Type B pancreatic cell (in vitro differentiated cells): ENCODE data around the gene BTBD9. TPM values are rescaled to one million over a fixed set of nuclear protein-coding genes. Genes with fewer than 3 reads are reported as not detected.

ENCODE experiments used
- DNase-seq: peaks from one replicate; pipeline ENCODE4 v3.0.0; 2021; ENCODE audit warnings: mixed read lengths; ENCODE audit not compliant: unreplicated experiment; ENCODE audit errors: extremely low spot score
- H3K27ac Mint-ChIP-seq: 2 replicates; pipeline ENCODE4 v1.8.0; 2021; ENCODE audit warnings: mild to moderate bottlenecking, mixed read lengths
- H3K27me3 Mint-ChIP-seq: 2 replicates; pipeline ENCODE4 v1.8.0; 2021; ENCODE audit warnings: mixed read lengths
- H3K36me3 Mint-ChIP-seq: 2 replicates; pipeline ENCODE4 v1.8.0; 2021; ENCODE audit warnings: mixed read lengths
- H3K4me1 Mint-ChIP-seq: one replicate; pipeline ENCODE4 v1.8.0; 2021; ENCODE audit warnings: mixed read lengths; ENCODE audit not compliant: unreplicated experiment
- H3K4me3 Mint-ChIP-seq: 2 replicates; pipeline ENCODE4 v1.8.0; 2021; ENCODE audit warnings: mild to moderate bottlenecking, mixed read lengths
- H3K9me3 Mint-ChIP-seq: 2 replicates; pipeline ENCODE4 v1.8.0; 2021; ENCODE audit warnings: mixed read lengths
- CTCF ChIP-seq: fragments of 200-600 bp; sonication (generic); conservative IDR thresholded peaks from 2 replicates; pipeline ENCODE4 v1.5.0; 2021; ENCODE audit warnings: antibody characterized with exemption, mild to moderate bottlenecking
- total RNA-seq: library from RNA; stranded (reverse); gene quantifications from 2 replicates; pipeline ENCODE4 v1.2.1, GENCODE V29; 2021; ENCODE audit warnings: low replicate concordance

BTBD9 gene
- total RNA-seq, 1 donor from 2014 or later, result 14.9 TPM

GRCh38 chr6:38151580-38152500 is 487.9 kb downstream of the BTBD9 start:
- TF ChIP-seq CTCF, result no peak
- Mint-ChIP-seq H3K9me3 (no peaks in the 10 kb centered on the region), H3K27me3 (no peaks in the 10 kb centered on the region), H3K27ac (no peak overlapping the region), H3K4me3 (no peak overlapping the region), H3K4me1 (peaks cover 32% of the 10 kb centered on the region), H3K36me3 (peaks cover 6% of the 10 kb centered on the region)
- peak; percentile 44 for DNase-seq

- Mint-ChIP-seq H3K27me3 (no peaks in the 10 kb centered on the region), H3K36me3 (peaks cover 6% of the 10 kb centered on the region), H3K4me1 (peaks cover 41% of the 10 kb centered on the region), H3K9me3 (no peaks in the 10 kb centered on the region), H3K4me3 (no peak overlapping the region), H3K27ac (no peak overlapping the region)
- no peak for TF ChIP-seq CTCF
- no peak for DNase-seq
Observed at GRCh38 chr6:38150681-38151296, 488.9 kb downstream of the BTBD9 start.

GRCh38 chr6:38150021-38150420 is 489.7 kb downstream of the BTBD9 start:
- Mint-ChIP-seq H3K4me3 (no peak overlapping the region), H3K9me3 (no peaks in the 10 kb centered on the region), H3K36me3 (peaks cover 6% of the 10 kb centered on the region), H3K27ac (no peak overlapping the region), H3K27me3 (no peaks in the 10 kb centered on the region), H3K4me1 (peaks cover 40% of the 10 kb centered on the region)
- no peak for TF ChIP-seq CTCF
- no peak for DNase-seq

- H3K9me3 Mint-ChIP-seq, result no peaks in the 10 kb centered on the region
- H3K27me3 Mint-ChIP-seq, result no peaks in the 10 kb centered on the region
- peaks cover 37% of the 10 kb centered on the region for H3K4me1 Mint-ChIP-seq
- H3K27ac Mint-ChIP-seq, result peak overlapping the region; percentile 51
- no peak for DNase-seq
- peaks cover 6% of the 10 kb centered on the region for H3K36me3 Mint-ChIP-seq
- no peak overlapping the region for H3K4me3 Mint-ChIP-seq
- no peak for TF ChIP-seq CTCF
Observed at GRCh38 chr6:38149531-38149930, 490.2 kb downstream of the BTBD9 start.

GRCh38 chr6:38148606-38149005 is 491.1 kb downstream of the BTBD9 start:
- no peaks in the 10 kb centered on the region for H3K27me3 Mint-ChIP-seq
- DNase-seq, result no peak
- no peak overlapping the region for H3K4me3 Mint-ChIP-seq
- H3K9me3 Mint-ChIP-seq, result no peaks in the 10 kb centered on the region
- peak overlapping the region; percentile 51 for H3K27ac Mint-ChIP-seq
- peaks cover 37% of the 10 kb centered on the region for H3K4me1 Mint-ChIP-seq
- peaks cover 6% of the 10 kb centered on the region for H3K36me3 Mint-ChIP-seq
- no peak for TF ChIP-seq CTCF
